WERI-Rb-1 (cell line): ENCODE results near the gene FAM3B.

Experiments used
- DNase-seq: peaks from one replicate; pipeline ENCODE4 v3.0.0-alpha.2; 2020
- H3K27ac ChIP-seq: fragments of 250-450 bp; sonication (Bioruptor Pico); 2 replicates; pipeline ENCODE4 v1.5.1; 2020; ENCODE audit warnings: mild to moderate bottlenecking, moderate library complexity
- H3K27me3 ChIP-seq: fragments of 250-450 bp; sonication (Bioruptor Pico); 2 replicates; pipeline ENCODE4 v1.5.1; 2021; ENCODE audit warnings: mild to moderate bottlenecking, low read depth, moderate library complexity; ENCODE audit not compliant: insufficient read depth, severe bottlenecking
- H3K36me3 ChIP-seq: fragments of 250-450 bp; sonication (Bioruptor Pico); 2 replicates; pipeline ENCODE4 v1.5.1; 2020; ENCODE audit warnings: mild to moderate bottlenecking, moderate library complexity
- H3K4me3 ChIP-seq: 2 replicates; pipeline ENCODE4 v1.5.1; 2011; ENCODE audit warnings: low read depth, mild to moderate bottlenecking, control low read depth, low read length
- H3K9me3 ChIP-seq: fragments of 250-450 bp; sonication (Bioruptor Pico); 2 replicates; pipeline ENCODE4 v1.5.1; 2021; ENCODE audit warnings: mild to moderate bottlenecking, moderate library complexity; ENCODE audit not compliant: severe bottlenecking
- TF ChIP-seq, protein P1 (sequence below): IDR thresholded peaks from 2 replicates; pipeline ENCODE4 v1.5.1; 2011; ENCODE audit warnings: low read depth, mild to moderate bottlenecking, control low read depth, inconsistent platforms, low read length

Gene FAM3B

DNA sequence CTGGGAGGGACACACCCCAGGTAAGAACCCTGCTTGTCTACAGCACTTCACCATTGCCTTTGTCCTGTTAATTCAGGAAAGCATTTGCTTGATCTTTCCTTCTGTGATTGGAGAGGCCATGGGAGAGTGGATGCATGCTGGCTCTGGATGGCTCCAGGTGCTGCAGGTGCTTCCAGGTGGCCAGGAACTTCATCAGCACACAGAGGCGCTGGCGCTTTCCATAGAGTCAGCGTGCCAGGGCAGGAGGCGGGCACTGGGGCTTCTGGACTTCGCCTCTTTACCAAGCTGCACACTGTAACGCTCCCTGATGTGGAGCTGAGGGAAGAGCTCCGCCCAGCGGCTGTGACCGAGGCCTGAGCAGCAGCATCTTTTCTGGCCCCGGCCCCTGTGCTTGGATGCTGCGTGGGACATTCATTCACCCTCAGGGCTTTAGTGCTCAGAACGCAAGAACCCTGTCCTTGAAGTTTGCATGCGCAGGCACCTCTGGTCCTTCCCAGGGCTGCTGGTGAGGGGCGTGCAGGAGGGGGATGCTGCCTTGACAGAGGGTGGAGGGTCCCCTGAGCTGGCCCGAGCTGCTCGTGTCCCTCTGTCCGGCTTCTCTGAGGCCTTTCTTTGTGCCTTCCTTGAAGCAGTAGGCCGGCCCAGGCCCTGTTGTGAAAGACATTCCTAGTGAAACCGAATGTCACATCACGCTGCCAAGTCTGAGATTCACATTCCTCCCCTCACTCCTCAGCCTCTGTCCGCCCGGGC is 43.6 kb downstream of the FAM3B start:
- TF ChIP-seq, protein P1, sequence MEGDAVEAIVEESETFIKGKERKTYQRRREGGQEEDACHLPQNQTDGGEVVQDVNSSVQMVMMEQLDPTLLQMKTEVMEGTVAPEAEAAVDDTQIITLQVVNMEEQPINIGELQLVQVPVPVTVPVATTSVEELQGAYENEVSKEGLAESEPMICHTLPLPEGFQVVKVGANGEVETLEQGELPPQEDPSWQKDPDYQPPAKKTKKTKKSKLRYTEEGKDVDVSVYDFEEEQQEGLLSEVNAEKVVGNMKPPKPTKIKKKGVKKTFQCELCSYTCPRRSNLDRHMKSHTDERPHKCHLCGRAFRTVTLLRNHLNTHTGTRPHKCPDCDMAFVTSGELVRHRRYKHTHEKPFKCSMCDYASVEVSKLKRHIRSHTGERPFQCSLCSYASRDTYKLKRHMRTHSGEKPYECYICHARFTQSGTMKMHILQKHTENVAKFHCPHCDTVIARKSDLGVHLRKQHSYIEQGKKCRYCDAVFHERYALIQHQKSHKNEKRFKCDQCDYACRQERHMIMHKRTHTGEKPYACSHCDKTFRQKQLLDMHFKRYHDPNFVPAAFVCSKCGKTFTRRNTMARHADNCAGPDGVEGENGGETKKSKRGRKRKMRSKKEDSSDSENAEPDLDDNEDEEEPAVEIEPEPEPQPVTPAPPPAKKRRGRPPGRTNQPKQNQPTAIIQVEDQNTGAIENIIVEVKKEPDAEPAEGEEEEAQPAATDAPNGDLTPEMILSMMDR: no peak
- Histone ChIP-seq H3K4me3 (no peak overlapping the region), H3K27me3 (no peaks in the 10 kb centered on the region), H3K27ac (no peak overlapping the region), H3K9me3 (no peaks in the 10 kb centered on the region), H3K36me3 (no peaks in the 10 kb centered on the region)
- DNase-seq: no peak

DNA sequence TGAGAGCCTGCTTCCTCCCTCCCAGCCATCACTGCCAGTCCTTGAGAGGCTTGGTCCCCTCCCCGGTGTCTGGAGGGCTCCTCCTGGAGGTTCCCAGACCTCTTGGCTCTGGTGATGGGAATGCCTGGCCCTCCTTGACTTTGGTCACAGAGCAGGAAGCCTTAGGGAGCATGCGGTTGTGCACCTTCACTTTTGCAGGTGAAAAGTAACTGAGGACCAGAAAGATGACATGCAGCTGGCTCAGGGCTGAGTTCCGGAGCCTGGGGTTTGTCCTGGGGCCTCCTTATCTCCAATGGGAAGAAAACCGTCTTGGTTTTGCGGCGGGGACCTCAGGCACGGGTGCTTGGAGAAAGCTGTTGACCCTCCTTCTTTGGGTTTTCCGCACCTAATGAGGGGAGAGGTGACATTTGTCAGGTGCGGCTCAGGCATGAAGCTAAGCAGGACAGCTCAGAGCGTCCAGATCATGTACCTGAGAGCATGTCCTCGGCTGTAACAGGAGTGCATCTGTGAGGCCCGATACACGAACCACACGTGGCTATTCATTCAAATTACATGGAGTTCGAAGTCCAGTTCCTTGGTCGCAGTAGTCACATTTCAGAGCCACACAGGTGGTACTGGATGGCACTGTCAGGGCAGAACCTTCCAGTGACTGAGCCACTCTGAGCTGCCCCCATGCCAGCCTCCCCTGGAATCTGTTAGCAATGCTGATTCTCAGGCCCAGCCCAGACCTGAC is 44.6 kb downstream of the FAM3B start:
- Histone ChIP-seq H3K27ac (no peak overlapping the region), H3K27me3 (no peaks in the 10 kb centered on the region), H3K4me3 (no peak overlapping the region), H3K36me3 (no peaks in the 10 kb centered on the region), H3K9me3 (no peaks in the 10 kb centered on the region)
- no peak for DNase-seq
- TF ChIP-seq, protein P1: no peak

DNA sequence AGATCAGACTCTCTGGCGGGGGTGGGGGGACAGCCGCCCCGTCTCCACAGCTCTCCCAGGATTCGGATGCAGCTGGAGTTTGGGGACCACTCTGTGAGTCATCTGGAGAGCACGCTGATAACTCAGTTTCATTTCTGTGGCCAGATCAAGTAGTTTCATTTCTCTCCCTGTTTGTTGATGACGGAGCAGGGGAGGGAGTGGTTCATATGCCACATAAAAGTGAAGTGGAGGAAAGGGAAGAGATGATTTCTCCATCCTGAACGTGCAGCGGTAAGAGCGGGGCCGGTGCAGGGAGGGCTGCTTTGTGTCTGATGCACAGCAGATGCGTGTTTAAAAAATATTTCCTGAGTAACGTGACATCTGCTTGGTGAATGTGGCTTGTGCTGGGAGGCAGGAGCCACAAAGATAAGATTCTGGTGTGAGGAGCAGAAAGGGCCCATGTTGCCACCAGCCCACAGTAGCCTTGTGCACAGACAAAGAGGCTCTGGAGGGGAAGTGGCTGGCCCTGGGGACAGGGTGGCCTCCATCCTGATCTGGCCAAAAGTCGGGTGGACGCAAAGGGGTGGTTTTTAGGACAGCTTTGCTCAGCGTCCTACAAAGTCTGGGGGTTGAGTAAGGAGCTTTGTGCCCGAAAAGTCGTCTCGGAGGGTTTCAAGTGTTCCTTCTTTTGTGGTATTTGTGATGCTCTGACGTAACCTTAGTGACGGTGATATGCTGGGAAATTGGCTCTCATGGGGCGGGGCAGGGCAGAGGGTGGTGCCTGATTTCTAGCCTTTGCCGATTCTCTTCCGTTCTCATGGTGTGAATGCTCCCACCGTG is 45.4 kb downstream of the FAM3B start, which contains the start of gene MX2:
TSS of gene MX2 (plus strand) at position 242 of the 819 bp plus-strand sequence. CDS start 14,880 bp downstream, outside the sequence.
- H3K27me3 ChIP-seq: no peaks in the 10 kb centered on the region
- no peaks in the 10 kb centered on the region for H3K9me3 ChIP-seq
- no peak for DNase-seq
- TF ChIP-seq, protein P1: no peak
- no peak within 1 kb of the TSS for H3K4me3 ChIP-seq
- H3K36me3 ChIP-seq: no peaks in the 10 kb centered on the region
- no peak within 1 kb of the TSS for H3K27ac ChIP-seq

DNA sequence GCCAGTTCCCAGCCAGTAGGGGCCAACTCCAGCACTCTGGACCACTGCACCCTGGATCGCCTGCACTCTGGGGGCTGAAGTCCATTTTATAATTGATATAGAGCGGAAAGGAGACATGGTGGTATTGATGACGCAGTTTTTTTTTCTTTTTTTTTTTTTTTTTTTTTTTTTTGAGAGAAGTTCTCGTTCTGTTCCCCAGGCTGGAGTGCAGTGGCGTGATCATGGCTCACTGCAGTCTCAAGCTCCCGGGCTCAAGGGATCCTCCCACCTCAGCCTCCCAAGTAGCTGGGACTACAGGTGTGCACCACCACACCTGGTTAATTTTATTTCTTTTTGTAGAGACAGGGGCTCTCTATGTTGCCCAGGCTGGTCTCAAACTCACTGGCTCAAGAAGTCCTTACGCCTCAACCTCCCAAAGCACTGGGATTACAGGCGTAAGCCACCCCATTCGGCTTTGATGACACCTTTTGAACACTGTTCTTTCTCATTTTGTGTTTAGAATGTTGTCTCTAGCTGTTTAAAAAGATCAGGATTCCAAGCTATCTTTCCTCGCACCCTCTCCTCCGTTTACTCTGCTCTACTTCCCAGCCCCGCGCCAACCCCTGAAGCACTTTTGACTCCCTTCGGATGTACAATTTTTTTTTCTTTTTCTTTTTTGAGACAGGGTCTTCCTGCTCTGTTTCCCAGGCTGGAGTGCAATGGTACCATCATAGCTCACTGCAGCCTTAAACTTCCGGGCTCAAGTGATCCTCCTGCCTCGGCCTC is 46.2 kb downstream of the FAM3B start:
- Histone ChIP-seq H3K36me3 (no peaks in the 10 kb centered on the region), H3K27me3 (no peaks in the 10 kb centered on the region), H3K27ac (no peak overlapping the region), H3K9me3 (no peaks in the 10 kb centered on the region), H3K4me3 (no peak overlapping the region)
- DNase-seq: no peak
- TF ChIP-seq, protein P1: no peak
